CD4-positive, alpha-beta memory T cell (primary cell): ENCODE data around the gene TADA1. TPM values are rescaled to one million over a fixed set of nuclear protein-coding genes. Genes with fewer than 3 reads are reported as not detected.

Experiments used
- CTCF ChIA-PET: fragments of 350-600 bp; sonication (Branson Sonifier 250); formaldehyde crosslinking; loops from one replicate; lab custom pipeline; 2021; ENCODE audit warnings: inconsistent platforms; ENCODE audit not compliant: partially characterized antibody; lab: Charles Lee
- POLR2A ChIA-PET: fragments of 350-600 bp; sonication (Branson Sonifier 250); formaldehyde crosslinking; loops from one replicate; lab custom pipeline; 2021; ENCODE audit not compliant: partially characterized antibody; lab: Charles Lee
- DNase-seq, 5 donors: peaks; one replicate each; pipeline versions ENCODE4 v3.0.0 to v3.0.0-alpha.2; 2020 to 2022; ENCODE audit warnings: mixed read lengths in 1 of 5
- H3K27ac ChIP-seq: one replicate; pipeline ENCODE4 v1.7.0; 2013; ENCODE audit warnings: low read depth, low read length
- H3K27me3 ChIP-seq: 2 replicates; pipeline ENCODE4 v1.7.0; 2013; ENCODE audit warnings: mild to moderate bottlenecking, low read length, moderate library complexity; ENCODE audit not compliant: insufficient read depth
- H3K36me3 ChIP-seq: 2 replicates; pipeline ENCODE4 v1.7.0; 2013; ENCODE audit warnings: mild to moderate bottlenecking, low read length, moderate library complexity; ENCODE audit not compliant: insufficient read depth
- H3K4me1 ChIP-seq: 2 replicates; pipeline ENCODE4 v1.7.0; 2013; ENCODE audit warnings: mild to moderate bottlenecking, low read length, moderate library complexity; ENCODE audit not compliant: insufficient read depth
- H3K4me3 ChIP-seq, 2 donors: one replicate each; pipeline ENCODE4 v1.7.0; 2013; ENCODE audit warnings: low read length in 2 of 2, mild to moderate bottlenecking in 1 of 2
- H3K9me3 ChIP-seq, 2 donors: one replicate each; pipeline ENCODE4 v1.7.0; 2013; ENCODE audit warnings: low read length in 2 of 2, control low read depth in 1 of 2; ENCODE audit not compliant: control insufficient read depth in 1 of 2
- H3K27ac Mint-ChIP-seq, 7 donors: one replicate each; pipeline ENCODE4 v1.8.0; 2020 to 2021; ENCODE audit warnings: mixed read lengths in 7 of 7, mild to moderate bottlenecking in 6 of 7, inconsistent platforms in 3 of 7, moderate library complexity in 3 of 7
- H3K27me3 Mint-ChIP-seq, 2 donors: one replicate each; pipeline ENCODE4 v1.8.0; 2020 to 2021; ENCODE audit warnings: mixed read lengths in 2 of 2
- H3K36me3 Mint-ChIP-seq, 2 donors: one replicate each; pipeline ENCODE4 v1.8.0; 2020 to 2021; ENCODE audit warnings: mixed read lengths in 2 of 2, inconsistent platforms in 1 of 2, mild to moderate bottlenecking in 1 of 2
- H3K4me1 Mint-ChIP-seq, 4 donors: one replicate each; pipeline ENCODE4 v1.8.0; 2020 to 2021; ENCODE audit warnings: mixed read lengths in 4 of 4, mild to moderate bottlenecking in 1 of 4
- H3K4me3 Mint-ChIP-seq, 8 donors: one replicate each; pipeline ENCODE4 v1.8.0; 2020 to 2021; ENCODE audit warnings: mixed read lengths in 8 of 8, mild to moderate bottlenecking in 7 of 8, moderate library complexity in 6 of 8, inconsistent platforms in 3 of 8
- H3K9me3 Mint-ChIP-seq, 8 donors: one replicate each; pipeline ENCODE4 v1.8.0; 2020 to 2021; ENCODE audit warnings: mixed read lengths in 8 of 8, mild to moderate bottlenecking in 5 of 8, inconsistent platforms in 3 of 8, moderate library complexity in 1 of 8
- intact Hi-C: fragments of 100-400 bp; cut with micrococcal nuclease; formaldehyde crosslinking; loops from one replicate; pipeline ENCODE4 v1.15.1; 2023
- polyA plus RNA-seq, 2 donors: library from polyadenylated mRNA; unstranded; fragments of 300-500 nt; fragmentation: Illumina TruSeq; gene quantifications; one replicate each; pipeline ENCODE4 v1.2.3, GENCODE V29; 2021
- total RNA-seq, 2 experiments: library from RNA; stranded (reverse); gene quantifications; one replicate each; pipeline ENCODE4 v1.2.3, GENCODE V29; 2021

The TADA1 gene
- total and polyA plus RNA-seq, 4 experiments from 2014 or later = 15.3 to 23.6 (median 17.0) TPM

DNA sequence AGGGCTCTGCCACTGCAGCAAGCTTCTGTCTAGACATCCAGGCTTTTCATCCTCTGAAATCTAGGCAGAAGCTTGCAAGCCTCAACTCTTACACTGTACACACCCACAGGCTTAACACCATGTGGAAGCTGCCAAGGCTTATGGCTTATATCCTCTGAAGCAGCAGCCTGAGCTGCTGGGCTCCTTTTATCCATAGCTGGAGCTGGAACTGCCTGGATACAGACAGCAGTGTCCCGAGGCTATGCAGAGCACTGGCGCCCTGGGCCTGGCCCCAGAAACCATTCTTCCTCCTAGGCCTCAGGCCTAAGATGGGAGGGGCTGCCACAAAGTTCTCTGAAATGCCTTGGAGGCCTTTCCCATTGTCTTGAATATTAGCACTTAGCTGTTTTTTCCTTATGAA is 56.1 kb downstream of the TADA1 start:
- H3K27me3 Mint-ChIP-seq = peaks cover 2 to 14% of the 10 kb centered on the region in 2 donors
- Histone ChIP-seq H3K4me3 (no peak overlapping the region), H3K36me3 (no peaks in the 10 kb centered on the region), H3K27me3 (no peaks in the 10 kb centered on the region), H3K4me1 (no peaks in the 10 kb centered on the region), H3K27ac (no peak overlapping the region), H3K9me3 (no peaks in the 10 kb centered on the region)
- intact Hi-C loops = no loop called here
- peaks cover 0 to 33% (median 22%) of the 10 kb centered on the region in 8 donors for H3K9me3 Mint-ChIP-seq
- peaks cover 1 to 12% of the 10 kb centered on the region in 2 donors for H3K36me3 Mint-ChIP-seq
- no peak for DNase-seq
- ChIA-PET POLR2A (no interaction called here), CTCF (no interaction called here)
- no peak overlapping the region for H3K4me3 Mint-ChIP-seq
- no peaks in the 10 kb centered on the region for H3K4me1 Mint-ChIP-seq
- no peak overlapping the region for H3K27ac Mint-ChIP-seq

DNA sequence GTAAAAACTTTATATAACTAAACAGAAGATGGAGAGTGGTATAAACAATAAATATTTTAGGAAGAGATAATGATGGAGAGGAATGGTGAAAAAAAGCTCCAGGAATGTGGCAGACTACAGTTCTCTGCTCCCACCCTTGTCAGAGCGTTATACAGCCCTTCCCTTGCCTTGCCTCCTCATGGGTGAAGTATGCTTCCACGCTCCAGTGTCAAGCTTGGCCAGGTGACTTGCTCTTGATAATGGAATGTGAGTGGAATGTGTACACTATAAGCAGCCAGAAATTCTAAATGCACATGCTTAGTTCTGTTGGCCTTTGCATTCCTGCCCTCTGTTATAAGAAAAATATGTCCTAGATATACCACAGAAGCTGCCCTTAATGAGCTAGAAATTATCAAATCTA is 61.5 kb downstream of the TADA1 start:
- no peaks in the 10 kb centered on the region for H3K9me3 ChIP-seq
- intact Hi-C loops = no loop called here
- no peak overlapping the region for H3K4me3 ChIP-seq
- no peaks in the 10 kb centered on the region for H3K4me1 Mint-ChIP-seq
- peaks cover 0 to 5% of the 10 kb centered on the region in 2 donors for H3K36me3 Mint-ChIP-seq
- ChIA-PET CTCF (interaction anchor here (0.9 kb wide), 1 partner anchor 11 kb away, joined by 3 read pairs; no protein-coding TSS in a partner anchor), POLR2A (no interaction called here)
- H3K27me3 Mint-ChIP-seq = peaks cover 7 to 17% of the 10 kb centered on the region in 2 donors
- H3K9me3 Mint-ChIP-seq = peaks cover 0 to 17% (median 10%) of the 10 kb centered on the region in 8 donors
- DNase-seq = no peak
- no peaks in the 10 kb centered on the region for H3K36me3 ChIP-seq
- H3K4me3 Mint-ChIP-seq = no peak overlapping the region
- H3K27ac Mint-ChIP-seq = no peak overlapping the region
- H3K27me3 ChIP-seq = no peaks in the 10 kb centered on the region
- H3K27ac ChIP-seq = no peak overlapping the region
- H3K4me1 ChIP-seq = no peaks in the 10 kb centered on the region

DNA sequence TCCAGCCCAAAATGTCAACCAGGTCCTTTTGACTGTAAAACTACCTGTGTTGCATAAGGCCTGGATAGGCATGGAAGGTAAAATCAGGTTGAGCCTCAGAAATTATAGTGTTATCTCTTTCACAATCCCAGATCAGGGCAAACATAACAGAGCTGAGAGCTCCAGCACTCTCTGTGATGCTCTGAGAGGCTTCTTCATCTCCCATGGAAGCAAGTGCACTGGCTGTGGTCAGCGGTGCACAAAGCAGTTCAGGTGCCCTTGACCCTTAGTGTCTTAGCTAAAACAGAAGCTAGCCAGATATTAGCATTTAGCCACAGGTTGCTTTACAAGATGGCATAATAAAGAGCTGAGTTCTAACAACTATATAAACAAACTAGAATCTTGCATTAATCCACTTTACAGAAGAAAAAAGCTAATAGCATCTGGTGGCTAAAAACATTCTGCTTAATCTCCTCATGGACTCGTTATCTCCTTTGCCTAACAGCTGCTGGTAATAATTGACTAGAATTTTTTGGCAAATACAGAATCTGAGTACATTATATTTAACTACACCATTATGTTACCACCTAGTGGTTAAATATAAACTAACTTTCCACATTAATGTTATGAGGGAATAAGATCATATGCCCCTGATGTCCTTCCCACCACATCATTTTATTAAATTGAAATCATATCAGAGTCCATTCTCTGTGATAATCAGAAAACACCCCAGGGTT is 62.4 kb downstream of the TADA1 start:
- Histone ChIP-seq H3K4me3 (no peak overlapping the region), H3K27ac (no peak overlapping the region), H3K27me3 (no peaks in the 10 kb centered on the region), H3K4me1 (no peaks in the 10 kb centered on the region), H3K36me3 (no peaks in the 10 kb centered on the region), H3K9me3 (no peaks in the 10 kb centered on the region)
- intact Hi-C loops = no loop called here
- H3K27me3 Mint-ChIP-seq = peaks cover 7 to 17% of the 10 kb centered on the region in 2 donors
- no peaks in the 10 kb centered on the region for H3K4me1 Mint-ChIP-seq
- H3K27ac Mint-ChIP-seq = no peak overlapping the region
- no peaks in the 10 kb centered on the region for H3K36me3 Mint-ChIP-seq
- peaks cover 0 to 10% (median 5%) of the 10 kb centered on the region in 8 donors for H3K9me3 Mint-ChIP-seq
- CTCF ChIA-PET = interaction anchor here (0.9 kb wide), 1 partner anchor 12 kb away, joined by 3 read pairs; no protein-coding TSS in a partner anchor
- POLR2A ChIA-PET = no interaction called here
- no peak for DNase-seq
- H3K4me3 Mint-ChIP-seq = no peak overlapping the region

DNA sequence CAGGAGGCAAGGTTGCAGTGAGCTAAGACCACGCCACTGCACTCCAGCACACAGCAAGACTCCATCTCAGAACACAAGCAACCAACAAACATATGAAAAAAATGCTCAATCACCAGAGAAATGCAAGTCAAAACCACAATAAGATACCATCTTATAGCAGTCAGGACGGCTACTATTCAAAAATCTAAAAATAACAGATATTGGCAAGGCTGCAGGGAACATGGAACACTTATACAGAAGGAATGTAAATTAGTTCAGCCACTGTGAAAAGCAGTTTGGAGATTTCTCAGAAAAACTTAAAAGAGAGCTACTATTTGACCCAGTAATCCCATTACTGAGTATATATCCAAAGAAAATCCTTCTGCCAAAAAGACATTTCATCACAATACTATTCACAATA is 64.4 kb downstream of the TADA1 start:
- no peaks in the 10 kb centered on the region for H3K4me1 ChIP-seq
- ChIA-PET POLR2A (no interaction called here), CTCF (no interaction called here)
- no peaks in the 10 kb centered on the region for H3K9me3 ChIP-seq
- H3K27ac ChIP-seq = no peak overlapping the region
- no peak overlapping the region for H3K4me3 Mint-ChIP-seq
- DNase-seq = no peak
- H3K4me1 Mint-ChIP-seq = no peaks in the 10 kb centered on the region
- intact Hi-C loops = no loop called here
- peaks cover 7 to 12% of the 10 kb centered on the region in 2 donors for H3K27me3 Mint-ChIP-seq
- H3K27me3 ChIP-seq = no peaks in the 10 kb centered on the region
- H3K27ac Mint-ChIP-seq = no peak overlapping the region
- H3K9me3 Mint-ChIP-seq = peaks cover 0 to 9% (median under 1%) of the 10 kb centered on the region in 8 donors
- H3K36me3 Mint-ChIP-seq = no peaks in the 10 kb centered on the region
- H3K36me3 ChIP-seq = no peaks in the 10 kb centered on the region
- H3K4me3 ChIP-seq = no peak overlapping the region

DNA sequence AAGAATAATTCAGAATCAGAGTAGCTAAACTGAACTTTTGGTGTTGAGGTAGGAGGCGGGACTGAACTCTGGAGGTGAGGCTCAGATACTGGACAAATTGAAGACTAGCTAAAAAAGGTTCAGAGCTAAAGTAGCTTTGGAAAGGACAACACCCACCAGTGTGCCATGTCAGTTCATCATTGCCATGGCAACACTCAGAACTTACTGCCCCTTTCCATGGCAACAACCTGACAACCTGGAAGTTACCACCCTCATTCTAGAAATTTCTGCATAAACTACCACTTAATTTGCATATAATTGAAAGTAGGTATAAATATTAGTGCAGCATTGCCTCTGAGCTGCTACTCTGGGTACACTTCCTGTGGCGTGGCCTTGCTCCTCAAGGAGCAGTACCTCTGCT is 67.1 kb downstream of the TADA1 start:
- H3K27ac Mint-ChIP-seq = no peak overlapping the region
- intact Hi-C loops = no loop called here
- H3K4me3 Mint-ChIP-seq = no peak overlapping the region
- H3K4me1 ChIP-seq = no peaks in the 10 kb centered on the region
- ChIA-PET CTCF (interaction anchor here (0.9 kb wide), 1 partner anchor 9 kb away, joined by 3 read pairs; no protein-coding TSS in a partner anchor), POLR2A (no interaction called here)
- no peak for DNase-seq
- H3K27me3 Mint-ChIP-seq = peaks cover 6 to 8% of the 10 kb centered on the region in 2 donors
- no peak overlapping the region for H3K27ac ChIP-seq
- no peaks in the 10 kb centered on the region for H3K27me3 ChIP-seq
- peaks cover 0 to 9% (median 0%) of the 10 kb centered on the region in 8 donors for H3K9me3 Mint-ChIP-seq
- H3K36me3 ChIP-seq = no peaks in the 10 kb centered on the region
- H3K9me3 ChIP-seq = no peaks in the 10 kb centered on the region
- H3K4me1 Mint-ChIP-seq = no peaks in the 10 kb centered on the region
- no peak overlapping the region for H3K4me3 ChIP-seq
- no peaks in the 10 kb centered on the region for H3K36me3 Mint-ChIP-seq

Other genes with a start within 250 kb of the TADA1 start
- 10 to 100 TPM; 37.9 to 44.3 TPM for gene POGK, start 36.8 kb downstream of the TADA1 start, total RNA-seq
- 10 to 100 TPM in 1 of 2 donors, 1 to 10 TPM in 1; 6.7 to 22.3 TPM for gene POGK, start 36.8 kb downstream of the TADA1 start, polyA plus RNA-seq
- under 1 TPM; 0.25 to 0.52 TPM for gene ILDR2, start 99.3 kb upstream of the TADA1 start, total RNA-seq
- gene ILDR2, start 99.3 kb upstream of the TADA1 start, polyA plus RNA-seq = under 1 TPM in 1 of 2 donors, not detected in 1; 0.21 TPM
- gene MAEL, start 113.0 kb upstream of the TADA1 start, total RNA-seq = not detected
- gene MAEL, start 113.0 kb upstream of the TADA1 start, polyA plus RNA-seq = not detected
- 10 to 100 TPM; 21.2 to 21.6 TPM for gene GPA33, start 214.1 kb upstream of the TADA1 start, total RNA-seq
- 10 to 100 TPM; 24.2 to 33.5 TPM for gene GPA33, start 214.1 kb upstream of the TADA1 start, polyA plus RNA-seq
- not detected for gene STYXL2, start 217.8 kb upstream of the TADA1 start, total RNA-seq
- not detected for gene STYXL2, start 217.8 kb upstream of the TADA1 start, polyA plus RNA-seq